ENCODE results near the gene ARL6IP5.

DNA sequence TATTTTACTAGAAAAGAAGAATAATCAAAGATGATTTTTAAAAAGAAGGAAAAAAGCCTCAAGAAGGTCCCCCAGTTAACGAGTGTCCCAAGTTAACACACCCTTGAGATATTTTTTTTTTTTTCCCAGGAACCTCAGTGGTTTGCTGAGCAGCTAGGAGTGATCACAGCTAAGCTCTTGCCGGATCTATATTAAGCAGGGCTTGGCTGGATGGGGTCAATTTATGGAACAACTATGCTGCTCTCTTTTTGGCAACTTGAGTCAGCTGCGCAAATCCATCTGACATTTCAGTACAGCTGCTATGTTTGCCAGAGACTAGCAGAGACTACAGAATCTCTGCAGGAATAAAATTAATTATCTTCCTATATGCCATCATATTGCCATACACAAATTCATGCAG, 37.7 kb downstream of the ARL6IP5 start, which contains the start of gene LMOD3:
- TF ChIP-seq CTCF (IDR thresholded peaks at IDR 0.05) = no peak
- peak in 1 of 2 donors; percentile 39 for TF ChIP-seq POLR2A (IDR thresholded peaks at IDR 0.05)
